HCT116 (cell line): ENCODE results near the gene VWF. TPM values are rescaled to one million over a fixed set of nuclear protein-coding genes. Genes with fewer than 3 reads are reported as not detected.

ENCODE experiments used
- ATAC-seq: fragments of 200-7000 bp; cut with Tn5 transposase; 2 replicates; pipeline ENCODE4 v1.9.1; 2020; ENCODE audit warnings: mild to moderate bottlenecking, moderate library complexity
- BruUV-seq: library from RNA; stranded (reverse); fragments of 400-500 nt; replicated peaks from 2 replicates; lab custom pipeline; 2021; lab: Mats Ljungman, UMichigan
- CTCF ChIA-PET: fragments of 300-600 bp; sonication (Branson Sonifier 250); formaldehyde crosslinking; loops from one replicate; lab custom pipeline; 2021; ENCODE audit warnings: antibody characterized with exemption; lab: Charles Lee
- POLR2A ChIA-PET: fragments of 300-600, 350-600 bp; sonication (Branson Sonifier 250); formaldehyde crosslinking; loops from one replicate; lab custom pipeline; 2021; ENCODE audit warnings: antibody characterized with exemption; lab: Charles Lee
- RAD21 ChIA-PET, 2 experiments: fragments of 300-600 bp; sonication (Branson Sonifier 250); formaldehyde crosslinking; loops; one replicate each; lab custom pipeline; 2023; ENCODE audit warnings: low total read pairs in 2 of 2; ENCODE audit not compliant: uncharacterized antibody in 2 of 2, unreplicated experiment in 2 of 2, low non-redundant PET in 1 of 2; lab: Charles Lee
- DNase-seq: peaks from one replicate; pipeline ENCODE4 v3.0.0-alpha.2; 2010; ENCODE audit warnings: low read depth, low spot score
- H2AFZ ChIP-seq: fragments of 200-600 bp; shearing (Covaris generic), sonication (generic); 2 replicates; pipeline ENCODE4 v1.6.1; 2017; ENCODE audit warnings: low read depth, mixed run types, mixed read lengths, antibody characterized with exemption, low read length; ENCODE audit not compliant: poor library complexity, severe bottlenecking
- H3K27ac ChIP-seq: 2 replicates; pipeline ENCODE4 v1.5.1; 2012; ENCODE audit warnings: low read depth, low read length
- H3K27me3 ChIP-seq: fragments of 200-600 bp; sonication (generic); 2 replicates; pipeline ENCODE4 v1.6.1; 2016; ENCODE audit warnings: mixed run types, low read length, mixed read lengths; ENCODE audit not compliant: insufficient read depth
- H3K36me3 ChIP-seq, 2 experiments: fragments of 200-500 bp in 1 of 2; fragments of 200-600 bp in 1 of 2; sonication (Bioruptor generic) in 1 of 2; sonication (generic) in 1 of 2; 2 replicates each; pipeline versions ENCODE4 v1.5.1 to v1.6.1; 2014 to 2016; ENCODE audit warnings: low read length in 2 of 2, inconsistent platforms in 1 of 2, mixed read lengths in 1 of 2, mixed run types in 1 of 2; ENCODE audit not compliant: insufficient read depth in 2 of 2, control insufficient read depth in 1 of 2
- H3K4me1 ChIP-seq, 2 experiments: fragments of 200-600 bp in 1 of 2; sonication (generic) in 1 of 2; 2 replicates each; pipeline versions ENCODE4 v1.5.1 to v1.6.1; 2012 to 2017; ENCODE audit warnings: low read length in 2 of 2, inconsistent platforms in 1 of 2, mild to moderate bottlenecking in 1 of 2, mixed read lengths in 1 of 2, mixed run types in 1 of 2, moderate library complexity in 1 of 2; ENCODE audit not compliant: insufficient read depth in 2 of 2, control insufficient read depth in 1 of 2
- H3K4me2 ChIP-seq: fragments of 200-600 bp; sonication (generic); 2 replicates; pipeline ENCODE4 v1.6.1; 2017; ENCODE audit warnings: mixed run types, low read length, mixed read lengths
- H3K4me3 ChIP-seq, 2 experiments: fragments of 200-600 bp in 1 of 2; sonication (generic) in 1 of 2; replicated peaks in 1 of 2; 2 replicates each; pipeline ENCODE4 v1.5.1; 2011 to 2016; ENCODE audit warnings: low read length in 2 of 2, control low read depth in 1 of 2, low read depth in 1 of 2, mild to moderate bottlenecking in 1 of 2, mixed read lengths in 1 of 2, mixed run types in 1 of 2
- H3K79me2 ChIP-seq: fragments of 200-600 bp; sonication (generic); 2 replicates; pipeline ENCODE4 v1.6.1; 2017; ENCODE audit warnings: mild to moderate bottlenecking, mixed run types, low read length, moderate library complexity, mixed read lengths; ENCODE audit not compliant: insufficient read depth
- H3K9ac ChIP-seq: fragments of 200-600 bp; sonication (generic); 2 replicates; pipeline ENCODE4 v1.6.1; 2016; ENCODE audit warnings: low read length, mixed read lengths
- H3K9me2 ChIP-seq: fragments of 200-600 bp; sonication (generic), shearing (Covaris generic); 2 replicates; pipeline ENCODE4 v1.6.1; 2017; ENCODE audit warnings: mixed run types, mild to moderate bottlenecking, moderate library complexity; ENCODE audit not compliant: insufficient read depth
- H3K9me3 ChIP-seq, 2 experiments: fragments of 200-500 bp in 1 of 2; fragments of 200-600 bp in 1 of 2; sonication (Bioruptor generic) in 1 of 2; sonication (generic) in 1 of 2; 2 replicates each; pipeline ENCODE4 v1.6.1; 2014 to 2017; ENCODE audit warnings: low read length in 2 of 2, mixed read lengths in 2 of 2, inconsistent platforms in 1 of 2, low read depth in 1 of 2, mild to moderate bottlenecking in 1 of 2, mixed run types in 1 of 2, moderate library complexity in 1 of 2; ENCODE audit not compliant: control insufficient read depth in 1 of 2, insufficient read depth in 1 of 2
- H4K20me1 ChIP-seq: fragments of 200-600 bp; sonication (generic), shearing (Covaris generic); 2 replicates; pipeline ENCODE4 v1.6.1; 2017; ENCODE audit warnings: mixed run types, mild to moderate bottlenecking, moderate library complexity; ENCODE audit not compliant: insufficient read depth
- CTCF ChIP-seq, 3 experiments: fragments of 200-600 bp in 1 of 3; sonication (generic) in 1 of 3; IDR thresholded peaks in 2 of 3; conservative IDR thresholded peaks in 1 of 3; 2 replicates each; pipeline ENCODE4 v1.5.1; 2012 to 2017; ENCODE audit warnings: low read depth in 2 of 3, low read length in 2 of 3, antibody characterized with exemption in 1 of 3, borderline replicate concordance in 1 of 3, control low read depth in 1 of 3, mild to moderate bottlenecking in 1 of 3, mixed read lengths in 1 of 3, mixed run types in 1 of 3, moderate library complexity in 1 of 3; ENCODE audit not compliant: insufficient read depth in 1 of 3
- EZH2phosphoT487 ChIP-seq: fragments of 200-600 bp; IDR thresholded peaks from 2 replicates; pipeline ENCODE4 v1.6.1; 2018; ENCODE audit warnings: antibody characterized with exemption, borderline replicate concordance
- MAX ChIP-seq: IDR thresholded peaks from 2 replicates; pipeline ENCODE4 v1.6.1; 2012
- RAD21 ChIP-seq: IDR thresholded peaks from 2 replicates; pipeline ENCODE4 v1.6.1; 2012; ENCODE audit warnings: low read depth, mild to moderate bottlenecking
- TCF7L2 ChIP-seq: IDR thresholded peaks from 2 replicates; pipeline ENCODE4 v1.7.0; 2011; ENCODE audit warnings: borderline replicate concordance, inconsistent platforms; ENCODE audit not compliant: insufficient read depth, insufficient read length; ENCODE audit errors: extremely low read depth
- intact Hi-C: fragments of 100-400 bp; cut with micrococcal nuclease; formaldehyde crosslinking; loops from 2 replicates; pipeline ENCODE4 v1.10.0; 2022
- total RNA-seq: library from RNA; stranded (reverse); gene quantifications from one replicate; pipeline ENCODE4 v1.2.1, GENCODE V29; 2021; ENCODE audit not compliant: unreplicated experiment

VWF gene
- total RNA-seq, 1 experiment from 2014 or later, result 0.57 TPM

- no peaks in the 10 kb centered on the region for H3K9me3 ChIP-seq
- peaks cover 10 to 13% of the 10 kb centered on the region in 2 experiments for H3K4me1 ChIP-seq
- H3K4me3 ChIP-seq, result no peak overlapping the region
- H3K36me3 ChIP-seq, result no peaks in the 10 kb centered on the region
- TF ChIP-seq CTCF (IDR thresholded peaks at IDR 0.05 in 2 of 3, conservative IDR thresholded peaks at IDR 0.05 in 1 of 3; ENCODE audit: borderline replicate concordance in 1 of 3, insufficient read depth in 1 of 3, low read depth in 2 of 3, low read length in 2 of 3) (no peak), MAX (no peak), EZH2phosphoT487 (no peak), RAD21 (no peak)
- TF ChIP-seq, all 23 proteins: peak for 0
- Histone ChIP-seq H4K20me1 (no peaks in the 10 kb centered on the region), H3K9ac (no peak overlapping the region), H3K79me2 (no peaks in the 10 kb centered on the region), H3K27me3 (no peaks in the 10 kb centered on the region), H3K4me2 (no peak overlapping the region), H2AFZ (no peak overlapping the region), H3K27ac (no peak overlapping the region), H3K9me2 (no peaks in the 10 kb centered on the region)
- ChIA-PET RAD21 (no interaction called here), CTCF (no interaction called here), POLR2A (no interaction called here)
- DNase-seq (no peak), ATAC-seq (no peak)
- intact Hi-C loops, result no loop called here
- BruUV-seq, result no TSS peak
Observed at GRCh38 chr12:6077692-6078083, 46.8 kb downstream of the VWF start.

- ChIA-PET RAD21 (no interaction called here), POLR2A (no interaction called here), CTCF (interaction anchor here (1.3 kb wide), 1 partner anchor 8 kb away, joined by 3 read pairs; no protein-coding TSS in a partner anchor)
- H3K79me2 ChIP-seq, result no peaks in the 10 kb centered on the region
- BruUV-seq, result no TSS peak
- TF ChIP-seq TCF7L2, result no peak
- no peak overlapping the region for H3K9ac ChIP-seq
- H3K4me3 ChIP-seq, result no peak overlapping the region
- no peaks in the 10 kb centered on the region for H3K36me3 ChIP-seq
- intact Hi-C loops, result no loop called here
- no peak overlapping the region for H3K4me2 ChIP-seq
- DNase-seq (no peak), ATAC-seq (no peak)
- no peaks in the 10 kb centered on the region for H4K20me1 ChIP-seq
- no peaks in the 10 kb centered on the region for H3K9me3 ChIP-seq
- H3K27ac ChIP-seq, result no peak overlapping the region
- H3K9me2 ChIP-seq, result no peaks in the 10 kb centered on the region
- H3K4me1 ChIP-seq, result peaks cover 4 to 9% of the 10 kb centered on the region in 2 experiments
- H2AFZ ChIP-seq, result no peak overlapping the region
- no peaks in the 10 kb centered on the region for H3K27me3 ChIP-seq
Observed at GRCh38 chr12:6076776-6077691, 47.4 kb downstream of the VWF start.
